Stomach smooth muscle (tissue), 2 donors: Measurements from ENCODE around the gene RIPPLY3.
"Not testable (repeated sequence)": the region's sequence is repeated elsewhere in the genome, so short reads cannot be mapped to it uniquely, and the experiment has no call there.

Experiments used
- H3K27ac ChIP-seq: one replicate; pipeline ENCODE4 v1.7.0; 2013; ENCODE audit warnings: mild to moderate bottlenecking, low read length, inconsistent platforms
- H3K27me3 ChIP-seq, 2 donors: one replicate each; pipeline ENCODE4 v1.7.0; 2013; ENCODE audit warnings: low read length in 2 of 2; ENCODE audit not compliant: insufficient read depth in 2 of 2, control insufficient read depth in 1 of 2
- H3K36me3 ChIP-seq, 2 donors: one replicate each; pipeline ENCODE4 v1.7.0; 2013; ENCODE audit warnings: low read length in 2 of 2; ENCODE audit not compliant: control insufficient read depth in 2 of 2, insufficient read depth in 2 of 2
- H3K4me1 ChIP-seq: one replicate; pipeline ENCODE4 v1.7.0; 2013; ENCODE audit warnings: low read length; ENCODE audit not compliant: control insufficient read depth, insufficient read depth
- H3K4me3 ChIP-seq, 2 donors: one replicate each; pipeline ENCODE4 v1.7.0; 2013; ENCODE audit warnings: low read length in 2 of 2
- H3K9ac ChIP-seq, 2 donors: one replicate each; pipeline ENCODE4 v1.7.0; 2013; ENCODE audit warnings: low read length in 2 of 2, mild to moderate bottlenecking in 1 of 2
- H3K9me3 ChIP-seq, 2 donors: one replicate each; pipeline ENCODE4 v1.7.0; 2013; ENCODE audit warnings: low read length in 2 of 2; ENCODE audit not compliant: control insufficient read depth in 2 of 2
- donor health status: healthy.
- donor health status: Pancreatic carcinoma.

The RIPPLY3 gene

DNA sequence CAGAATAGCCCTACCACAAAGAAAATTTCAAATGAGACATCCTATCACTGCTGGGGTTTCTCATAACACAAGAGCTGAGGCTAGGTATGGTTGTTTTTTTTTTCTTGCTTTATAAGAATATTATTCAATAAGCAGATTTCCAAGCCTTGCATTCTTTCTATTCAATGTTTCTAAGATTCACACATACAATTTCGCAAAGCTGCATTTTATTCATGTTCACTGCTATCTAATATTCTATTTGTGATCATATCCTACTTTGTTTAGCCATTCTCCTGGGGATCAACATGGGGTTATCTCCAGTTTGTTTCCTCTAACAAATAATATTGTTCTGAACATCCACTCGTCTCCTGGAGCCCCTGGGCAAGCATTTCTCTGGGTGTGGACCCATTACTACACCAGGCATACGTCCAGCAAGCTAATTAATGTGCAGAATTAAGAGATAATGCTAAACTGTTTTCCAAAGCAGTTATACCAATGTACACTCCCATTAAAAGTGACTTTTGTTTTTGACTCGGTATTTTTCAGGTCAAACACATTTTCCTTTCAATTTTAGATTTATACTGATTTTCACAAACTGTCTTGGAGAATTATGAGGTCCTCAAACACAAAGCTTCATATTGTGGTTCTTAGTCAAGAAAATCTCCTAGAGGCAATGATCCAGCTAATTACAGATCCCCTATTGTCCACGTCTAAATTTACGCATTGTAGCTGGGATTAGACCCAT is 24.4 kb upstream of the RIPPLY3 start:
- peaks cover 13% of the 10 kb centered on the region for H3K4me1 ChIP-seq
- H3K27me3 ChIP-seq: no peaks in the 10 kb centered on the region

DNA sequence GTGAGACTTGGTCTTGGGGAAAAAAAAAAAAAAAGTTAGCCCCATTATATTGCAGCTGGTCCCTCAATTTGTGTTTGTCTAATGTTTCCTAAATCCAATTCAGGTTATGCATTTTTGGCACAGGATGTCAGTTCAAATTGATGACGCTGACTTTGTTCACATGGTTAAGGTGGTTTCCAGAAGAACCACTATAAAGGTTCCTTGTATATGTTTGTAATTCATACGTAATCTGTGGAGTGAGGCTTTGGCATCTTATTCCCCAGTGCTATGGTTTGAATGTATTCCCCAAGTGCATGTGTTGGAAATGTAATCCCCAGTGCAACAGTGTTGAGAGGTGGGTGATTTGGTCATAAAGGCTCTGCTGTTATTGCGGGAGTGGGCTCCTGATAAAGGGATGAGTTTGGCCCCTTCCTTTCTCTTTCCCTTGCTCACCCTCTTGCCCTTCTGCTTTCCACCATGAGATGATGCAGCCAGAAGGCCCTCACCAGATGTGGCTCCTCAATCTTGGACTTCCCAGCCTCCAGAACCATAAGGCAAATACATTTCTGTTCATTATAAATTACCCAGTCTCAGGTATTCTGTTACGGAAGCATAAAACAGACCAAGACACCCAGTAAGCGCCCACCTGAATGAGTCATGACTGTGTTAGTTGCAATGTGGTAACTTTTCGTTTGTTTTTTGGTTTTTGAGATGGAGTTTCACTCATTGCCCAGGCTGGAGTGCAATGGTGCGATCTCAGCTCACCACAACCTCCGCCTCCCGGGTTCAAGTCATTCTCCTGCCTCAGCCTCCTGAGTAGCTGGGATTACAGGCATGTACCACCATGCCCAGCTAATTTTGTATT is 20.5 kb upstream of the RIPPLY3 start:
- Histone ChIP-seq H3K9ac (no peak overlapping the region), H3K36me3 (no peaks in the 10 kb centered on the region), H3K27ac (no peak overlapping the region), H3K27me3 (no peaks in the 10 kb centered on the region), H3K4me3 (no peak overlapping the region), H3K4me1 (peaks cover 9% of the 10 kb centered on the region), H3K9me3 (no peaks in the 10 kb centered on the region)

More for the DNA sequence above, 24.4 kb upstream of the RIPPLY3 start:
- Histone ChIP-seq H3K9me3 (no peaks in the 10 kb centered on the region), H3K27ac (no peak overlapping the region), H3K4me3 (no peak overlapping the region), H3K9ac (no peak overlapping the region), H3K36me3 (no peaks in the 10 kb centered on the region)

DNA sequence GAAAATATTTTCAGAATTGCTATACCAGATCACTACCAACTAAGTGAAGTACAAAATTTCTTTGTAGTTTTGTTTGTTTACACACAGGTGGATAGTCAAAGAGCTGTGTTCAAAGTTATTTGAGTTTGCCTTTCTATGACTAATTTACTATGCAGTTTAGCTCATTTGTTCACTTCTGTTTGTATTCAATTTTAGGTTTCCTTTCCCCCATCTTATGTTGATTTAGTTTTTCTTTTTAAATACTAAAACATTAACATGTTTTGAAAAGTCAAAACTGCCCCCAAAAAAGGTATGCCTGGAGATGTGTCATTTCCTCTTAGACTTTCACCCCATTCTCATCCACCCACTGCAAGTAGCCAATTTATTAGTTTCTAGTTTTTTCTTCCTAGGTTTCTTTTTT is 18.7 kb upstream of the RIPPLY3 start:
- H3K36me3 ChIP-seq: no peaks in the 10 kb centered on the region
- no peaks in the 10 kb centered on the region for H3K9me3 ChIP-seq
- no peak overlapping the region for H3K27ac ChIP-seq
- peaks cover 0 to 3% of the 10 kb centered on the region in 2 donors for H3K27me3 ChIP-seq
- no peak overlapping the region for H3K9ac ChIP-seq
- H3K4me3 ChIP-seq: no peak overlapping the region
- peaks cover 9% of the 10 kb centered on the region for H3K4me1 ChIP-seq

DNA sequence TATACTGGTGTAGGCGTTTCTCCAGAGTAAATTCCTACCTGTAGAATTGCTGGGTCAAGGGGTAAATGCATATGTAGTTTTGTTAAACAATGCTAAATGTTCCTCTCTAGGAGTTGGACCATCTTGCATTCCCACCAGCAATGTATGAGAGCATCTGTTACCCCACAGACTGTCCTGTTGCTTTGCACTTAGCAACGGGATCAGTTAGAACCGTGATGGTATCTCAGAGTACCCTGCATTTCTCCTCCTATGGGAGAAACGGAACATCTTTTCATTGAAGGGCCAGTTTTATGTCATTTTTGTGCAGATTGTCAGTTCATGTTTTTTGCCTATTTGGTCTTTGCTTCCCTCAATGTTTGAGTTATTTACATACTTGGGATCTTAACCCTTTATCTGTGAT is 18.0 kb upstream of the RIPPLY3 start:
- Histone ChIP-seq H3K4me1 (peaks cover 9% of the 10 kb centered on the region), H3K27ac (no peak overlapping the region), H3K36me3 (no peaks in the 10 kb centered on the region), H3K9me3 (no peaks in the 10 kb centered on the region), H3K9ac (no peak overlapping the region), H3K4me3 (no peak overlapping the region), H3K27me3 (peaks cover 2 to 4% of the 10 kb centered on the region in 2 donors)

DNA sequence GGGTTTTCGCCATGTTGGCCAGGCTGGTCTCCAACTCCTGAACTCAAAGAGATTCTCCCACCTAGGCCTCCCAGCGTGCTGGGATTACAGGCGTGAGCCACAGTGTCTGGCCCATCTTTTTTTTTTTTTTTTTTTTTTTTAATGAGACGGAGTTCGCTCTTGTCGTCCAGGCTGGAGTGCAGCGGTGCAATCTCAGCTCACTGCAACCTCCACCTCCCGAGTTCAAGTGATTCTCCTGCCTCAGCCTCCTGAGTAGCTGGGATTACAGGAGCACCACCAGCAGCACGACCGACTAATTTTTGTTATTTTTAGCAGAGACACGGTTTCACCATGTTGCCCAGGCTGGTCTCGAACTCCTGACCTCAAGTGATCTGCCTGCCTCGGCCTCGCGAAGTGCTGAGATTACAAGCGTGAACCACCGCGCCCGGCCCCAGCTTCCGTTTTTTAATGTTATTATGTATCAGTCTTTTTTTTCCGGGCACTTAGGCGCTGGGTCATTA is 17.3 kb upstream of the RIPPLY3 start:
- H3K36me3 ChIP-seq: not testable (repeated sequence)
- peak overlapping the region; percentile 58 to 75 for H3K4me3 ChIP-seq

DNA sequence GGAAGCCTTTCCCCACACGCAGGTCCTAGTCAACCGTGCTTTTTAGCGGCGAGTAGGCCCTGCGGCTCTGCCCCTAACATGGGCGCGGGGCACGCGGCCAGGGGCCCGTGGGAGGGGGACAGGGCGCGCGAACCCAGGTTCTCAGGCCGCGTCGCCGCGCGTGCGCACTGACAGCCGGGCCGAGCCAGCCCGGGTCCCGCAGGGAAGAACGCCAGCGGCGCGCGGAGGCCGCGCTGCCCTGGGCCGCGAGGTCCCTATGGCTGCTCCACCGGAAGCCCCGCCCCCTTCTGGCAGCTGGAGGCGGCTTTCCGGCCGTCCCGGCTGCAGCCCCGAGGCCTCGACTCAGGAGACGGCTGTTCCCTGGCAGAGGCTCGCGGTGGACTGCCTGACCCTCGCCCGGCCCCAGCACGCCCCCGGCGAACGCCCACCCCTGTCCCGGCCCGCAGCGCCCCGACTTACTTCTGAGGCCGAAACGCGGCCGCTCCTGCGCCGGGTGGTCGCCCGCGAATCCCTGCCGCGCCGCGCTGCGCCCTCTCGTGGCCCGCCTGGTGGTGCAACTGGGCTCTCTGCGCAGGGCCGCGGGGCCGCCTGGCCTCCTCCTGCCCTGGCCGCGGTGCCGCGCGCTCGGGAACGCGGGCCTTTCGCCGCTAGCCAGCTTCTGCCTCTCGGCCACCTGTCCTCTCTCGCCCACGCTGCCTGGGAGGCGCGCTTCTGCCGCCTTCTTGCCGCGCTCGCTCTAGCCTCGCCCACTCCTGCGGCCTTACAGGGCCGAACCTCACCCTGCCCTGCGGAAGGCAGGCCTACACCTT is 16.6 kb upstream of the RIPPLY3 start:
- Histone ChIP-seq H3K9ac (peak overlapping the region; percentile 46 to 84), H3K36me3 (no peaks in the 10 kb centered on the region), H3K4me1 (peaks cover 9% of the 10 kb centered on the region), H3K27me3 (peaks cover 3 to 17% of the 10 kb centered on the region in 2 donors), H3K4me3 (peak overlapping the region; percentile 58 to 75), H3K27ac (peak overlapping the region; percentile 70), H3K9me3 (no peaks in the 10 kb centered on the region)

More for the DNA sequence above, 17.3 kb upstream of the RIPPLY3 start:
- H3K9ac ChIP-seq: peak overlapping the region; percentile 46 to 76
- H3K9me3 ChIP-seq, H3K4me1 ChIP-seq: not testable (repeated sequence)
- peak overlapping the region; percentile 70 for H3K27ac ChIP-seq
- H3K27me3 ChIP-seq: peaks cover 3 to 11% of the 10 kb centered on the region in 2 donors

DNA sequence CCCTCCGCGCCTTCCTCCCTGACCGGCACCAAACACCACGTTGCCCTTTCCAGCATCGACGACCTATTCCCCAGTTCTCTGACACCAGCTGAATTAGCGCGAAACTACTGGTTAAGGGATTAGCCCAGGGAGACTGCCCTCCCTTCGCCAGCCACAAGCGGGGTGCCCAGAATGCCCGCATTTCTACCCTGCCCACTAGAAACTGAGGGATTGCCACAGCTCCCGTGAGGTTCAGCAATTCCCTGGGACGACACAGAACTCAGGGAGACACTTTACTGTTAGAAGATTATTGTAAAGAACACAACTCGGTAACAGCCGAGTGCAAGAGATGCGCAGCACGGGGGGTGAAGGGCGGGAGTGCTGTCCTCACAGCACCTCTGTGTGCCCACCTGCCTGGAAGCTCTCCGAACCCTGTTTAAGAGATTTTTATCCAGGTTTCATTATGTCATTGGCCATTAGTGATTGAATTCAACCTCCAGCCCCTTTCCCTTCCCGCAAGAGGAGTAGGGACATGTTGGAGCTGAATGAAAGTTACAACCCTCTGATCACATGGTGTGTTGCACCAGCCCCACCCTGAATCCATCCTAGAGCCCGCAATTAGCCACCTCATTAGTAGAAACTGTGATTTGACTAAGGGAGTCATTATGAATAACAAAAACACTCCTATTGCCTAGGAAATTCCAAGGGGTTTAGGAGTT is 15.8 kb upstream of the RIPPLY3 start:
- H3K27me3 ChIP-seq: peaks cover 3 to 19% of the 10 kb centered on the region in 2 donors
- H3K9ac ChIP-seq: peak overlapping the region; percentile 46 to 84
- H3K9me3 ChIP-seq: no peaks in the 10 kb centered on the region
- no peaks in the 10 kb centered on the region for H3K36me3 ChIP-seq
- H3K4me1 ChIP-seq: peaks cover 9% of the 10 kb centered on the region
- H3K27ac ChIP-seq: peak overlapping the region; percentile 70
- peak overlapping the region; percentile 58 to 75 for H3K4me3 ChIP-seq

DNA sequence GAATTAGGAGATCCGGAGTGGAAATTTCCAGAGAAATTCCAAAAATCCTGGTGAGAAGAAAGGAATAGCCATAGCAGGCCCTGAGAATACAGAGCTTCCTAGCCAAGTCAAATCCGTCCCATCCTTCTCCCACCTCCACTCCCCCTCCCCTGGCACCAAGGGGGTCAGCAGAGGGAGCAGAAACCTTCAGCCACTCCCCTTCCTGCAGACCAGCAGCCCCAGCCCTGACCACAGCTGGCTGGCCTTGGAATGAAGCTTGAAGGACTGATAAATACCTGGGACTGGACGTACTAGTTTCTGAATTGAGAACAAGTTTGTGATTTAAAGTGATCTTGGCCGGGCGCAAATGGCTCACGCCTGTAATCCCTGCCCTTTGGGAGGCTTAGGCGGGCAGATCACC is 13.8 kb upstream of the RIPPLY3 start:
- no peak overlapping the region for H3K9ac ChIP-seq
- H3K27ac ChIP-seq: no peak overlapping the region
- H3K27me3 ChIP-seq: peaks cover 3 to 19% of the 10 kb centered on the region in 2 donors
- no peaks in the 10 kb centered on the region for H3K36me3 ChIP-seq
- no peak overlapping the region for H3K4me3 ChIP-seq
- no peaks in the 10 kb centered on the region for H3K9me3 ChIP-seq
- H3K4me1 ChIP-seq: peaks cover 9% of the 10 kb centered on the region

DNA sequence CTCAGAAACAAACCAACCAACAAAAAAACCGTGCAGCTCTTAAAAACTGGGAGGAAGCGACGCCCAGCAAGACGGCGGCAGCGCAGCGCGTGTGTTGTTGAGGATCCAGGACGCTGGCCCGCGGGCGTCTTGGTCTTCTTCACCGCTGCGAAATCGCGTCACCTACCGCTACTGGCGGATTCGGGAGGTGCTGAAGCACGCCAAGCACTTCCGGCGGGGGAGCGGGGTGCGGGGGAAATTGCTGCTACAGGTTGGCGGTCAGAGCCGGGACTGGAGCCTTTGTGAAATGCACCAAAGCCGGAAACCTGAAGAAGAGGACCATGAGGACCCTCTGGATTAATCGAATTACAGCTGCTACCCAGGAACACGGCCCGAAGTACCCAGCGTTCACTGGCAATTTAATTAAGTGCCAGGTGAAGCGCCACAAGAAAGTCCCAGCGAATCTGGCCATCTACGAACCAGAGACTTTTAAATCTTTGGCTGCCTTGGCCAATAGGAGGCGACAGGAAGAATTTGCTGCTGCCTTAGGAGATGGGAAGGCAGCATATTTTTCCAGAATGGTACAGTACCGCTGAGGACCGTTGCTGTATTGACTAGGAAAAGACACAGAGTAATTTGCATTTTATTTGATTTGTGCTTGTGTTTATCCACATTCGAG is 11.9 kb upstream of the RIPPLY3 start:
- Histone ChIP-seq H3K4me1 (peaks cover 5% of the 10 kb centered on the region), H3K9me3 (no peaks in the 10 kb centered on the region), H3K27ac (no peak overlapping the region), H3K27me3 (peaks cover 3 to 19% of the 10 kb centered on the region in 2 donors), H3K4me3 (no peak overlapping the region), H3K36me3 (no peaks in the 10 kb centered on the region), H3K9ac (no peak overlapping the region)
